Body of pancreas (tissue), 4 donors: ENCODE data around the gene POU3F2.

Experiments
- POLR2A ChIP-seq, 3 donors: fragments of 450-650 bp; IDR thresholded peaks; one replicate each; pipeline ENCODE4 v1.6.1; 2016; ENCODE audit warnings: antibody characterized with exemption in 3 of 3, mild to moderate bottlenecking in 2 of 3
- TF ChIP-seq, protein P1 (sequence below), 7 experiments: fragments of 450-650 bp in 4 of 7; fragments of 200-600 bp in 3 of 7; sonication (generic) in 3 of 7; IDR thresholded peaks; one replicate each; pipeline ENCODE4 v1.5.1; 2016 to 2019; ENCODE audit warnings: antibody characterized with exemption in 7 of 7

- no peak for TF ChIP-seq POLR2A (IDR thresholded peaks at IDR 0.05)
- TF ChIP-seq, protein P1, sequence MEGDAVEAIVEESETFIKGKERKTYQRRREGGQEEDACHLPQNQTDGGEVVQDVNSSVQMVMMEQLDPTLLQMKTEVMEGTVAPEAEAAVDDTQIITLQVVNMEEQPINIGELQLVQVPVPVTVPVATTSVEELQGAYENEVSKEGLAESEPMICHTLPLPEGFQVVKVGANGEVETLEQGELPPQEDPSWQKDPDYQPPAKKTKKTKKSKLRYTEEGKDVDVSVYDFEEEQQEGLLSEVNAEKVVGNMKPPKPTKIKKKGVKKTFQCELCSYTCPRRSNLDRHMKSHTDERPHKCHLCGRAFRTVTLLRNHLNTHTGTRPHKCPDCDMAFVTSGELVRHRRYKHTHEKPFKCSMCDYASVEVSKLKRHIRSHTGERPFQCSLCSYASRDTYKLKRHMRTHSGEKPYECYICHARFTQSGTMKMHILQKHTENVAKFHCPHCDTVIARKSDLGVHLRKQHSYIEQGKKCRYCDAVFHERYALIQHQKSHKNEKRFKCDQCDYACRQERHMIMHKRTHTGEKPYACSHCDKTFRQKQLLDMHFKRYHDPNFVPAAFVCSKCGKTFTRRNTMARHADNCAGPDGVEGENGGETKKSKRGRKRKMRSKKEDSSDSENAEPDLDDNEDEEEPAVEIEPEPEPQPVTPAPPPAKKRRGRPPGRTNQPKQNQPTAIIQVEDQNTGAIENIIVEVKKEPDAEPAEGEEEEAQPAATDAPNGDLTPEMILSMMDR (IDR thresholded peaks at IDR 0.05): no peak
Measured at GRCh38 chr6:98875375-98875774, 41.0 kb downstream of the POU3F2 start.
